Skeletal muscle satellite cell (primary cell): ENCODE results near the gene ARAP3.
A peak's percentile ranks its signal among the peaks of the same experiment; 100 is the strongest.

ENCODE experiments used
- H3K27me3 ChIP-seq: 2 replicates; pipeline ENCODE4 v1.7.0; 2013; ENCODE audit warnings: low read length; ENCODE audit not compliant: control insufficient read depth, insufficient read depth
- H3K36me3 ChIP-seq: 2 replicates; pipeline ENCODE4 v1.7.0; 2013; ENCODE audit warnings: mild to moderate bottlenecking, control low read depth, low read length; ENCODE audit not compliant: insufficient read depth
- H3K4me1 ChIP-seq: 2 replicates; pipeline ENCODE4 v1.7.0; 2013; ENCODE audit warnings: low read length; ENCODE audit not compliant: control insufficient read depth, insufficient read depth
- H3K4me2 ChIP-seq: 2 replicates; pipeline ENCODE4 v1.7.0; 2013; ENCODE audit warnings: mild to moderate bottlenecking, low read length
- H3K4me3 ChIP-seq: 2 replicates; pipeline ENCODE4 v1.7.0; 2013; ENCODE audit warnings: low read length
- H3K9ac ChIP-seq: 2 replicates; pipeline ENCODE4 v1.7.0; 2013; ENCODE audit warnings: mild to moderate bottlenecking, low read depth, low read length, moderate library complexity
- H3K9me3 ChIP-seq: replicated peaks from 2 replicates; pipeline ENCODE4 v1.7.0; 2013; ENCODE audit warnings: mild to moderate bottlenecking, control low read depth, low read length

ARAP3 gene

DNA sequence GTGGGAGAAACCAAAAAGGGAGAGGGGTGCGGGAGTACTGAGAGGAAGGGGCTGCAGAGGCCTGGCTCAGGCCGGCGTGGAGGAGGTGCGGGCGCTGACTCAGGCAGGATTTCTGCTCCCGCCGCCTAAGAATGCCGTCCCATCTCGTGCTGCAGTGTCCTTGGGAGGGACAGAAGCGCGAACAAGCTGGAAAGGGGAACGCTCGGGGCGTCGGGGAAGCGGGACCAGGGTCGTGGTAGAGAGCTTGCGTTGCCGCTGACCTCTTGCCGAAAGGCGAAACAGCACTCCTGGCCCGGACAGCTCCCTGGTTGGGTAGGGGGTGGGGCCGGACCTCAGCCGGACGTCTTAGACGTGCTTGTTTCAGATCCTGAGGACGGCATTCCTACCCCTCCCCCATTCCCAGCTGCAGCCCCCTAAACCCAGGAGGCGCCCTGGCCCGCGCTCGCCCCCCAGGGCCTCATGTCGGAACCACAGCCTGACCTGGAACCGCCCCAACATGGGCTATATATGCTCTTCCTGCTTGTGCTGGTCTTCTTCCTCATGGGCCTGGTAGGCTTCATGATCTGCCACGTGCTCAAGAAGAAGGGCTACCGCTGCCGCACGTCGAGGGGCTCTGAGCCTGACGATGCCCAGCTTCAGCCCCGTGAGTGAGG lies 44.1 kb downstream of the ARAP3 start:
- Histone ChIP-seq H3K9ac (peak overlapping the region; percentile 89), H3K4me3 (peak overlapping the region; percentile 90), H3K27me3 (no peaks in the 10 kb centered on the region), H3K4me2 (peak overlapping the region; percentile 94), H3K36me3 (peaks cover 17% of the 10 kb centered on the region), H3K4me1 (peaks cover 28% of the 10 kb centered on the region), H3K9me3 (no peaks in the 10 kb centered on the region)

DNA sequence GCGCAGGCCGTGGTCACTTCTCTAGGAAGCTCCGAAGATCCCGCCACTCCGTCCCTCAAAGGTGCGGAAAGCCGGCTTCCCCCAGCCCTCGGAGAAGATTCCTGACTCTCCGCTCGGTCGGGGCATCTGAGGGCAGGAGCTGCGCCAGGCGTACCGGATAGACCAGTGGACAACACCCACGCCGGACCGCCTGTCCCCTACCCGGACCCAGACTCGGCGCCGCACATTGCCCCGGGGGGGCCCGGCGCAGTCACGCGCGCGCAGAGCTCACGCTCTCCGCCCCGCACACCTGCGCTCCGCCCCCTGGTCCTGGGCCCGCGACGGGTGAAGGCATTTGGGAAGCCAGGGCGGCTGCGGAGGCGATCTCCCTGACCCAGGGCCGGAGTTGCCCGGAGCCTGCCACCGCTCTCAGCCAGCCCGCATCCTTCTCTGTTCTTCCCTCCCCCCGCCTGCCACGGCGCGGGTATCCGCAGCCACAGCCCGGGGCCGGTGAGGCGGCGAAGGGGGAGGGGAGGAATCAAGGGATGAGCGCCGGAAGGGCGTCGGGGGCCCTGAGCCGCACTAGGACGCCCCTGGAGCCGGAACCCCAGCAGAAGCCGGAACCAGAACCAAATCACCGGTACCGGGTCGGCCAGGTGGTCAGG lies 44.8 kb downstream of the ARAP3 start:
- H3K4me2 ChIP-seq: peak overlapping the region; percentile 94

DNA sequence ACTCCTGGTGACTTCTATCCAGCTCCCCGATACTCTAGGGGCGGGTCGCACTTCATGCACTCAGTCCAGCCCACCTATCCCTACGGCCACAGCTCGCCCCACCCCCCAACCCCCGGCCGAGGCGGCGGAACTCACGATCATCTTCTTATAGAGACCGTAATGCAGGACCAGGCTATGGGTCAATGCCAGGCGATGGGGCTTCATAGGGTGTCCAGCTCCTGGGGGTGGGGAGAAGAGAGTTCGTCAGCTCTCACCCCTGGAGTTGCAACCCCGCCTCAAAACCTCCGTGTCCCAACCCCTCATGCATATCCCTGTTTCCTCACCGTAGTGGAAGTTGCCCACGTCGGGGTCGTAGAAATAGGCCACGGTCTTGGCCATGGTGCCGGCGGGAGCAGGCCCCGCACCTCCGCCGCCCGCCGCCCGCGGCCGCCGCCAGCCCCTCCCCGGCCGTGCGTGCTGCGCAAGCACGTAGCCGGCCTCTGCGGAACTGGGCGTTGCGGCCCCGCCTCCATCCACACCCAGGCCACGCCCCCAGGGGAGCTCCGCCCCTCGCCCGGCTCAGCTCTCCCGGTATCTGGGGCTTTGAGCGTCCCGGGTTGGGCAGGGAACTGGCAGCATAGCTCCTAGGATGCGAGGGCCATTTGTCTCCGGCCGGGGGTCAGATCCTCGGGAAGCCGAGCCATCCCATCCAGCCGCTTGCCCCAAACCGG lies 45.5 kb downstream of the ARAP3 start, which contains the start of the genes HDAC3 and RELL2:
Gene HDAC3 (minus strand): TSS at position 437 of the 710 bp plus-strand sequence. CDS start 59 bp downstream, at position 378.
Gene RELL2 (plus strand): TSS at position 585 of the 710 bp plus-strand sequence. CDS start 1,229 bp downstream, outside the sequence.
- Histone ChIP-seq H3K9ac (peak within 1 kb of the TSS; percentile 89), H3K4me1 (peaks cover 21% of the 10 kb centered on the region), H3K9me3 (no peaks in the 10 kb centered on the region), H3K36me3 (peaks cover 15% of the 10 kb centered on the region), H3K4me3 (peak within 1 kb of the TSS; percentile 90), H3K4me2 (peak within 1 kb of the TSS; percentile 94), H3K27me3 (no peaks in the 10 kb centered on the region)

More for the DNA sequence above, 44.8 kb downstream of the ARAP3 start:
- Histone ChIP-seq H3K4me3 (peak overlapping the region; percentile 90), H3K9me3 (no peaks in the 10 kb centered on the region), H3K4me1 (peaks cover 28% of the 10 kb centered on the region), H3K27me3 (no peaks in the 10 kb centered on the region), H3K9ac (peak overlapping the region; percentile 89), H3K36me3 (peaks cover 18% of the 10 kb centered on the region)

DNA sequence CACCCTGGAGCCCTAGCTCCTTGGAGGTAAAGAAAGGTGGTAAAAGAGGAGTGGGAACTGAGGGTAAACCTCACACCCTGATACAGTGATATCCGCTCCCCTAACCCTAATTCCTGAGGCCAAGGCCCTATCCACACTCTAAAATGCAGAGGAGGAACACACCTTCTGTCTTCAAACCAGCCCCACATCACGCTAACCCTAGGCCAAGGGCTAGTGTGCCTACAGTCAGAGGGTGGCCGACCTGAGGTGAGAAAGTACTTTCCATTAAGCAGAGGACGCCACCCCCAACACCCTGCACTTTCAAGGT lies 46.0 kb downstream of the ARAP3 start:
- Histone ChIP-seq H3K36me3 (peaks cover 16% of the 10 kb centered on the region), H3K4me1 (peaks cover 19% of the 10 kb centered on the region), H3K9ac (peak overlapping the region; percentile 89)

DNA sequence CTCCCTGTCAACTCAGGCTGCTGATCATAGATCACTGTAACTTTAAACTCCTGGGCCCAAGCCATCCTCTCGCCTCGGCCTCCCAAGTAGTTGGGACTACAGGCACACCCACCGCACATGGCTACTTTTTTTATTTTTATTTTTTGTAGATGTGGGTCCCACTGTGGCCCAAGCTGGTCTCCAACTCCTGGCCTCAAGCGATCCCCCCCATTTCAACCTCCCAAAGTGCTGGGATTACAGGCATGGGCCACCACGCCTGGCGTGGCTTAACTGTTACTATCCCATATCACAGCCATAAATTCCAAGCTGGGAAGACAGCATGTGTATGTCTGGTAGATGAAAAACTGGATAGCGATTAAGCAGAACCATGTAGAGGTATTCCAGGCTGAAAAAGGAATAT lies 46.4 kb downstream of the ARAP3 start:
- peak overlapping the region; percentile 94 for H3K4me2 ChIP-seq
- peak overlapping the region; percentile 89 for H3K9ac ChIP-seq
- peaks cover 15% of the 10 kb centered on the region for H3K36me3 ChIP-seq
- H3K4me1 ChIP-seq: peaks cover 19% of the 10 kb centered on the region
- H3K9me3 ChIP-seq: no peaks in the 10 kb centered on the region
- H3K27me3 ChIP-seq: no peaks in the 10 kb centered on the region
- H3K4me3 ChIP-seq: peak overlapping the region; percentile 90

More for the DNA sequence above, 46.0 kb downstream of the ARAP3 start:
- no peaks in the 10 kb centered on the region for H3K27me3 ChIP-seq
- H3K9me3 ChIP-seq: no peaks in the 10 kb centered on the region
- H3K4me3 ChIP-seq: peak overlapping the region; percentile 90
- H3K4me2 ChIP-seq: peak overlapping the region; percentile 94

DNA sequence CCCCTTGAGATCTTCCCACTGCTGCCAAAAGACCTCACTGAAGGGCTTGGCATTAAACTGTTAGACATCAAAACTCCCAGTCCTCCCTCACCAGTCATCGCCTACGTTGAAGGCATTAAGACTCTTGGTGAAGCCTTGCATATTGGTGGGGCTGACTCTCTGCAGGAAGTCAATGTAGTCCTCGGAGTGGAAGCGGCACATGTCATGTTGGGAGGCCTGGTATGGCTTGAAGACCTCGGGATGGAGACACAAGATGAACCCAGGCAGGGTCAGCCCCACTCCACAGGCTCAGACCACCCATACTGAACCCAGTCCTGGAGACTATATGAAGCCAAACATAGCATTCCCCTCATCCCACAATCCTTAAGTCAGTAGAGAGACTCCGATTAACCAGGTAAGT lies 47.3 kb downstream of the ARAP3 start:
- Histone ChIP-seq H3K4me2 (no peak overlapping the region), H3K9ac (no peak overlapping the region), H3K27me3 (no peaks in the 10 kb centered on the region), H3K36me3 (peaks cover 24% of the 10 kb centered on the region), H3K4me3 (no peak overlapping the region), H3K9me3 (no peaks in the 10 kb centered on the region), H3K4me1 (peaks cover 19% of the 10 kb centered on the region)

DNA sequence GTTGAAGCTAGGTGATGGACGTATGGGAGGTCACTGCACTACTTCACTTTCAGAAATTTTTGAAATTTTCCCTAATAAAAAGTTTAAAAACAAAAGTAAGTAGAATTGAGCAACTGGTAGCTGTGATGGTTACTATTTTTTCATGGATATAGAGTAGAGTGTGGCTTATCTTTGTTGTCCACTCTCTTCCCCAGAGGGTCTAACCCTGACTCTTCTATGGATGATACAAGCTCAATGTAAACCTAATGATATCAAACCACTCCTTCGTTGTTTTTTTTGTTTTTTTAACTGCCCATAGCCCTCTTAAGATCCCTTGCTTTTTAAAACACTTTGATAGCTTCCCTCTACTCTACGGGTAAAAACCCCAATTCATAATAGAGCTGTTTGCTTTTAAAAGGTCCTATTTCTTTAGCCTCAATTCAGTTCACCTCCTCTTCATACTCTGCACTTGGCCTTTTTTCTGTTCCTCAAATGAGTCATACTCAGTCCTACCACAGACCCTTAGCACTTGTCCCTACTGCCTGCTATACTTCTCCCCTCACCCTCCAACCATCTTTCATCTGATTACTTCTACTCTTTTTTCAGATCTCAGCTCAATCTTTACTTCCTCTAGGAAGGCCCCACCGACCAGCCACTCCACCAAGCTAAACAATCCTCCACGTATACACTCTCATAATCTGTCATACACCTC lies 48.0 kb downstream of the ARAP3 start:
- Histone ChIP-seq H3K27me3 (no peaks in the 10 kb centered on the region), H3K4me2 (no peak overlapping the region), H3K4me3 (no peak overlapping the region), H3K4me1 (peaks cover 19% of the 10 kb centered on the region), H3K9ac (no peak overlapping the region), H3K36me3 (peaks cover 30% of the 10 kb centered on the region), H3K9me3 (no peaks in the 10 kb centered on the region)

DNA sequence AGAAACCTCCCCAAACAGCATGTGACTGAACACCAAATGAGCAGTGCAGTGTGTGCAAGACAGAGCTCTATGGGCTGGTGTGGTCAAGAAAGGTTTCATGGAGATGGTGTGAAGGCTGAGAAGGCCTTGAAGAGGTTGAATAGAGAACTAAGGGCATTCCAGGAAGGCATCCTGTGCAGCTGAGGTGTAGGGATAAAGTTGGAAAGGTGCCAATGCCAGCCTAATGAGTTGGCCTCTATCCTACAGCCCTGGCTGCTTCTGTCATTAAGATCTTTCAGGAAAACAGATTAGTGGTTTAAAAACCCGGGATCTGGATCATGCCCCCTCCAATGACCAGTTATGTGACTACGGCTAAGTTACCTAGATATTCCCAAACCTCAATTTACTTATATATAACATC lies 49.4 kb downstream of the ARAP3 start:
- no peak overlapping the region for H3K4me2 ChIP-seq
- H3K36me3 ChIP-seq: peaks cover 43% of the 10 kb centered on the region
- H3K27me3 ChIP-seq: no peaks in the 10 kb centered on the region
- H3K9ac ChIP-seq: no peak overlapping the region
- peaks cover 12% of the 10 kb centered on the region for H3K4me1 ChIP-seq
- no peaks in the 10 kb centered on the region for H3K9me3 ChIP-seq
- no peak overlapping the region for H3K4me3 ChIP-seq

DNA sequence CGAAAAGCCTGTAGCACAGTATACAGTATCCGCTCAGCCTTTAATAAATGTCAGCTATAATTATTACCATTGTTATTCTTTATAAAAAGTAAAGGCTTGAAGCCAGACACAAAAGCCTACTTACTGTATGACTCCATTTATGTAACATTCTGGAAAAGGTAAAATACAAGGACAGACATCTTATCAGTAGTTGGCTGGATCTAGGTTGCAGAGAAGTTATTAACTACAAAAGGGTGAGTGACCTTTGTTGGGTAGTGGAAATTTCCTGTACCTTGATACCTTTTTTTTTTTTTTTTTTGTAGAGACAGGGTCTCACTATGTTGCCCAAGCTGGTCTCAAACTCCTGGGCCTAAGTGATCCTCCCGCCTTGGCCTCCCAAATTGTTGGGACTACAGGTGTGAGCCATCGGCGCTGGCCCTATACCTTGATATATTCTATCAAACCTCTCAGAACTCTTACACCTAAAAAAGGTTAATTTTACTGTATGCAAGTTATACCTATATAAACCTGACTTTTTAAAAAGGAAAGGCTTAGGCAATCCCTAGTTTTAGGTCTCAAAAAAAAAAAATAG lies 51.4 kb downstream of the ARAP3 start:
- Histone ChIP-seq H3K9me3 (no peaks in the 10 kb centered on the region), H3K4me1 (peaks cover 5% of the 10 kb centered on the region), H3K9ac (no peak overlapping the region), H3K4me3 (no peak overlapping the region), H3K27me3 (no peaks in the 10 kb centered on the region), H3K36me3 (peaks cover 56% of the 10 kb centered on the region), H3K4me2 (no peak overlapping the region)

DNA sequence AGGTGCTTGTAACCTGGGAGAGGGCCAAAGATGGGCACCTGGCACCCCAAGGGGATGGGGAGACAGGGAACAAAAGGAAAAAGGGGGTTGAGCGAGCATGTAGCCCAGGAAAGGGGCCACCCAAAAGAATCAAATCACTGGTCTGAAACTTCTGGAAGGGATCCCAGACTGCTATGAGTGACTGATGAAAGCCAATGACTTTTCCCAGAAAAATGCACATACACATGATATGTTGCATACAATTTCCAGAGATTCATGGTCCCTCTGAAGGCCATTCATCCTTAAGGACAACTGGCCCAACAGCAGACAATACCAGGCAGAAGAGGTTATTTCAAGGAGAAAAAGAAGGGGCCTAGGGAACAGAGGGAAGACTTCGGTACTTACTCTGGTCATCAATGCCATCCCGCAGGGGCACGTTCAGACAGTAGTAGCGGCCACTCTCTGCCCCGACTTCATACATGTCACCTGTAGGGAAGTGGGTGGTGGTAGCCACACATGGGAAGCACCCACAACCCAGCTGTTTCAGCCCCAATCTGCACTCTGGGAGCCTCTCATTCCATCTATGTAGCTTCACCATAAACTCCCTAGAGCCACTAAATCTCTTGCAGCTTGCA lies 53.7 kb downstream of the ARAP3 start:
- no peaks in the 10 kb centered on the region for H3K9me3 ChIP-seq
- peaks cover 74% of the 10 kb centered on the region for H3K36me3 ChIP-seq
- no peaks in the 10 kb centered on the region for H3K27me3 ChIP-seq
- no peak overlapping the region for H3K9ac ChIP-seq
- H3K4me3 ChIP-seq: no peak overlapping the region
- no peak overlapping the region for H3K4me2 ChIP-seq
- H3K4me1 ChIP-seq: no peaks in the 10 kb centered on the region
